CD8-positive, alpha-beta memory T cell (primary cell): ENCODE data around the gene CYB561D1. TPM values are rescaled to one million over a fixed set of nuclear protein-coding genes. Genes with fewer than 3 reads are reported as not detected.

Experiments used
- CTCF ChIA-PET: fragments of 350-600 bp; sonication (Branson Sonifier 250); formaldehyde crosslinking; loops from one replicate; lab custom pipeline; 2021; ENCODE audit warnings: antibody characterized with exemption; lab: Charles Lee
- POLR2A ChIA-PET: fragments of 350-600 bp; sonication (Branson Sonifier 250); formaldehyde crosslinking; loops from one replicate; lab custom pipeline; 2021; ENCODE audit warnings: antibody characterized with exemption; lab: Charles Lee
- DNase-seq, 5 donors: peaks; one replicate each; pipeline versions ENCODE4 v3.0.0 to v3.0.0-alpha.2; 2020 to 2022; ENCODE audit warnings: mixed read lengths in 1 of 5
- H3K27ac ChIP-seq: one replicate; pipeline ENCODE4 v1.7.0; 2013; ENCODE audit warnings: low read depth, mild to moderate bottlenecking, low read length, moderate library complexity
- H3K27me3 ChIP-seq: 2 replicates; pipeline ENCODE4 v1.7.0; 2013; ENCODE audit warnings: low read length, mild to moderate bottlenecking; ENCODE audit not compliant: insufficient read depth, poor library complexity, severe bottlenecking
- H3K36me3 ChIP-seq: 2 replicates; pipeline ENCODE4 v1.7.0; 2013; ENCODE audit warnings: mild to moderate bottlenecking, low read length, moderate library complexity; ENCODE audit not compliant: insufficient read depth
- H3K4me1 ChIP-seq: 2 replicates; pipeline ENCODE4 v1.7.0; 2013; ENCODE audit warnings: mild to moderate bottlenecking, low read length, moderate library complexity; ENCODE audit not compliant: insufficient read depth
- H3K4me3 ChIP-seq: 2 replicates; pipeline ENCODE4 v1.7.0; 2013; ENCODE audit warnings: mild to moderate bottlenecking, low read length
- H3K9me3 ChIP-seq: 2 replicates; pipeline ENCODE4 v1.7.0; 2013; ENCODE audit warnings: mild to moderate bottlenecking, low read length
- H3K27ac Mint-ChIP-seq, 8 donors: one replicate each; pipeline ENCODE4 v1.8.0; 2020 to 2021; ENCODE audit warnings: mixed read lengths in 8 of 8, mild to moderate bottlenecking in 6 of 8, inconsistent platforms in 3 of 8, moderate library complexity in 3 of 8
- H3K27me3 Mint-ChIP-seq, 2 donors: one replicate each; pipeline ENCODE4 v1.8.0; 2020 to 2021; ENCODE audit warnings: mixed read lengths in 2 of 2, mild to moderate bottlenecking in 1 of 2, moderate library complexity in 1 of 2
- H3K36me3 Mint-ChIP-seq, 3 donors: one replicate each; pipeline ENCODE4 v1.8.0; 2020 to 2021; ENCODE audit warnings: mixed read lengths in 3 of 3, inconsistent platforms in 1 of 3, mild to moderate bottlenecking in 1 of 3
- H3K4me1 Mint-ChIP-seq, 3 donors: one replicate each; pipeline ENCODE4 v1.8.0; 2020 to 2021; ENCODE audit warnings: mixed read lengths in 3 of 3, inconsistent platforms in 1 of 3, mild to moderate bottlenecking in 1 of 3
- H3K4me3 Mint-ChIP-seq, 7 donors: one replicate each; pipeline ENCODE4 v1.8.0; 2020 to 2021; ENCODE audit warnings: mixed read lengths in 7 of 7, mild to moderate bottlenecking in 6 of 7, moderate library complexity in 4 of 7, inconsistent platforms in 2 of 7
- H3K9me3 Mint-ChIP-seq, 5 donors: one replicate each; pipeline ENCODE4 v1.8.0; 2020 to 2022; ENCODE audit warnings: mixed read lengths in 5 of 5, mild to moderate bottlenecking in 3 of 5, moderate library complexity in 2 of 5, inconsistent platforms in 1 of 5
- polyA plus RNA-seq: library from polyadenylated mRNA; unstranded; fragments of 300-500 nt; fragmentation: Illumina TruSeq; gene quantifications from one replicate; pipeline ENCODE4 v1.2.3, GENCODE V29; 2021
- total RNA-seq, 2 experiments: library from RNA; stranded (reverse); gene quantifications; one replicate each; pipeline ENCODE4 v1.2.3, GENCODE V29; 2021

The CYB561D1 gene
- total and polyA plus RNA-seq, 3 experiments from 2014 or later: 9.9 to 15.4 (median 10.6) TPM

DNA sequence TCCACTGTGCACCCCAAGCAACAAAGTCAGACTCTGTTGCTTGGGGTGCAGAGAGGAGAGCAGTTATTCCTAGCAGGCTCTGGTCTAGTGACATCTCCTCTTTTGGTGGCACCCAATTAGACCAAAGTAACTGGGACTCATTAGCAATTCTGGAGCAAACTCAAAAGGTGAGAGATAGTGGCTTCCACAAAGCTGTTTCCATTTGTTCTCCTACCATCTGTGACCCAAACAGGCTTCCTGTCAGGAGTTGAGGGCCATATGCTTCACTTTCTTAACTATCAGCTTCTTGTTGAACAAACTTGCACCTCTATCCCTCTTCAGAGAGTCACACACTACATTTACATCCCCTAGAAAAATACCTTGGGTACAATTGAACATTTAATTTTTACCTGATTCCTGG, 11.7 kb upstream of the CYB561D1 start:
- Histone ChIP-seq H3K4me3 (no peak overlapping the region), H3K9me3 (no peaks in the 10 kb centered on the region), H3K36me3 (no peaks in the 10 kb centered on the region), H3K27ac (no peak overlapping the region), H3K4me1 (peaks cover 23% of the 10 kb centered on the region), H3K27me3 (no peaks in the 10 kb centered on the region)
- CTCF ChIA-PET: interaction anchor here (0.8 to 32.5 kb wide), 6 partner anchors 11 to 382 kb away, joined by 3 to 1339 read pairs (median 17); partner anchors contain the start of genes CYB561D1, GPR61 and PSMA5
- DNase-seq: no peak
- H3K9me3 Mint-ChIP-seq: no peaks in the 10 kb centered on the region
- POLR2A ChIA-PET: no interaction called here
- H3K4me3 Mint-ChIP-seq: peak overlapping the region in 6 of 7 donors; percentile 85 to 99 (median 94)
- peaks cover 5 to 21% of the 10 kb centered on the region in 2 donors for H3K27me3 Mint-ChIP-seq
- H3K4me1 Mint-ChIP-seq: peaks cover 19 to 42% (median 33%) of the 10 kb centered on the region in 3 donors
- peak overlapping the region in 5 of 8 donors; percentile 18 to 68 (median 47) for H3K27ac Mint-ChIP-seq
- H3K36me3 Mint-ChIP-seq: peaks cover 0 to 13% (median 1%) of the 10 kb centered on the region in 3 donors

GRCh38 chr1:109482791-109483671, 10.9 kb upstream of the CYB561D1 start:
- Mint-ChIP-seq H3K9me3 (no peaks in the 10 kb centered on the region), H3K36me3 (peaks cover 0 to 21% (median 1%) of the 10 kb centered on the region in 3 donors), H3K4me3 (peak overlapping the region; percentile 85 to 99 (median 94)), H3K27me3 (peaks cover 3 to 16% of the 10 kb centered on the region in 2 donors), H3K27ac (peak overlapping the region; percentile 73 to 98 (median 94)), H3K4me1 (peaks cover 19 to 42% (median 33%) of the 10 kb centered on the region in 3 donors)
- ChIA-PET CTCF (interaction anchor here (0.8 to 32.5 kb wide), 15 partner anchors 10 to 551 kb away, joined by 3 to 1339 read pairs (median 4); partner anchors contain the start of genes CYB561D1, GPR61, PSMA5 and STRIP1), POLR2A (interaction anchor here (0.6 to 1.6 kb wide), 10 partner anchors 11 to 791 kb away, joined by 3 to 16 read pairs (median 5); partner anchors contain the start of genes AHCYL1, AMIGO1, CYB561D1 and GNAI3)
- H3K27me3 ChIP-seq: no peaks in the 10 kb centered on the region
- peak in 3 of 5 donors; percentile 31 to 81 (median 43) for DNase-seq
- peaks cover 23% of the 10 kb centered on the region for H3K4me1 ChIP-seq
- no peaks in the 10 kb centered on the region for H3K36me3 ChIP-seq
- no peak overlapping the region for H3K27ac ChIP-seq
- H3K4me3 ChIP-seq: peak overlapping the region; percentile 96
- H3K9me3 ChIP-seq: no peaks in the 10 kb centered on the region

GRCh38 chr1:109483672-109484518, 10.0 kb upstream of the CYB561D1 start, which contains the start of gene ATXN7L2:
Gene ATXN7L2, plus strand, starts transcription at chr1:109483905. Its CDS starts 49 bp downstream, at chr1:109483954.
- peaks cover 3 to 7% of the 10 kb centered on the region in 2 donors for H3K27me3 Mint-ChIP-seq
- Histone ChIP-seq H3K27me3 (no peaks in the 10 kb centered on the region), H3K4me3 (peak within 1 kb of the TSS; percentile 96), H3K4me1 (peaks cover 23% of the 10 kb centered on the region), H3K36me3 (peaks cover 2% of the 10 kb centered on the region), H3K9me3 (no peaks in the 10 kb centered on the region), H3K27ac (peak within 1 kb of the TSS; percentile 79)
- peak; percentile 88 to 97 (median 92) for DNase-seq
- CTCF ChIA-PET: interaction anchor here (0.9 to 32.5 kb wide), 14 partner anchors 9 to 551 kb away, joined by 3 to 1339 read pairs (median 4); partner anchors contain the start of genes CYB561D1, GPR61, PSMA5 and STRIP1
- H3K36me3 Mint-ChIP-seq: peaks cover 0 to 29% (median 1%) of the 10 kb centered on the region in 3 donors
- H3K27ac Mint-ChIP-seq: peak within 1 kb of the TSS; percentile 73 to 98 (median 94)
- H3K4me1 Mint-ChIP-seq: peaks cover 19 to 39% (median 33%) of the 10 kb centered on the region in 3 donors
- H3K4me3 Mint-ChIP-seq: peak within 1 kb of the TSS; percentile 85 to 99 (median 94)
- POLR2A ChIA-PET: interaction anchor here (0.5 to 1.6 kb wide), 17 partner anchors 10 to 792 kb away, joined by 3 to 16 read pairs (median 5); partner anchors contain the start of genes AHCYL1, AMIGO1, CYB561D1 and GNAI3
- no peaks in the 10 kb centered on the region for H3K9me3 Mint-ChIP-seq

DNA sequence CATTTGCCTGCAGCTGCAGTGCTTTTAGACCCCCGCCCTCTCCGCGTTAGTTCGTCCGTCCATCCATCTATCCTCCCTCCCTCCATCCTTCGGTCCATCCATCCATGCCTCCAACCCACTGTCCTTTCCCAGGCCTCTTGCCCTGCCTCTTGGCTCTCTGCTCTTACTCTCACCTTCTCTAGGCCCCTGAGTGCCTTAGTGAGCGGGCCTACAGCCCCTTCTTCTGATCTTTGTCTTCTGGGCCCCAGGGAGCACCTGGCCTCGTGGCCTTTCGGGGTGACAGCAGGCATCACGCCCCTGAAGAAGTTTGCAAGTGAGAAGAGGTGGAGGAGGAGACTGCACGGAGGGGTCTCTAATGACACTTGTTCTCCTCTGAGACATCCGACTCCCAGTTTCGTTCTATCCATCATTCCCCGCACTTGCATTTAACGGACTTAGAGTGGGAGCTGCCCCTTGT, 9.3 kb upstream of the CYB561D1 start:
- peaks cover 23% of the 10 kb centered on the region for H3K4me1 ChIP-seq
- Mint-ChIP-seq H3K36me3 (peaks cover 0 to 35% (median 4%) of the 10 kb centered on the region in 3 donors), H3K4me1 (peaks cover 19 to 39% (median 33%) of the 10 kb centered on the region in 3 donors), H3K27me3 (peaks cover 1 to 2% of the 10 kb centered on the region in 2 donors), H3K4me3 (peak overlapping the region; percentile 85 to 99 (median 94)), H3K27ac (peak overlapping the region; percentile 73 to 95 (median 87)), H3K9me3 (no peaks in the 10 kb centered on the region)
- no peak for DNase-seq
- CTCF ChIA-PET: interaction anchor here (1.0 to 32.5 kb wide), 7 partner anchors 8 to 550 kb away, joined by 3 to 1339 read pairs (median 12); partner anchors contain the start of genes CYB561D1, GPR61, PSMA5 and STRIP1
- H3K9me3 ChIP-seq: no peaks in the 10 kb centered on the region
- no peaks in the 10 kb centered on the region for H3K27me3 ChIP-seq
- peak overlapping the region; percentile 78 for H3K4me3 ChIP-seq
- H3K36me3 ChIP-seq: peaks cover 5% of the 10 kb centered on the region
- H3K27ac ChIP-seq: peak overlapping the region; percentile 79
- POLR2A ChIA-PET: interaction anchor here (0.5 to 1.6 kb wide), 13 partner anchors 10 to 550 kb away, joined by 3 to 16 read pairs (median 5); partner anchors contain the start of genes AHCYL1, CYB561D1, GNAI3 and PSMA5

GRCh38 chr1:109485001-109485400, 8.9 kb upstream of the CYB561D1 start:
- Mint-ChIP-seq H3K27me3 (peaks cover 0 to 1% of the 10 kb centered on the region in 2 donors), H3K4me1 (peaks cover 19 to 39% (median 33%) of the 10 kb centered on the region in 3 donors), H3K4me3 (peak overlapping the region; percentile 85 to 99 (median 94)), H3K27ac (peak overlapping the region in 6 of 8 donors; percentile 9 to 89 (median 78)), H3K9me3 (no peaks in the 10 kb centered on the region), H3K36me3 (peaks cover 0 to 35% (median 4%) of the 10 kb centered on the region in 3 donors)
- Histone ChIP-seq H3K9me3 (no peaks in the 10 kb centered on the region), H3K27ac (no peak overlapping the region), H3K4me1 (peaks cover 23% of the 10 kb centered on the region), H3K36me3 (peaks cover 5% of the 10 kb centered on the region), H3K4me3 (peak overlapping the region; percentile 78), H3K27me3 (no peaks in the 10 kb centered on the region)
- CTCF ChIA-PET: interaction anchor here (0.8 to 32.5 kb wide), 4 partner anchors 8 to 49 kb away, joined by 3 to 1339 read pairs (median 29); partner anchors contain the start of genes CYB561D1 and GPR61
- POLR2A ChIA-PET: interaction anchor here (1.5 to 1.6 kb wide), 2 partner anchors 9 to 63 kb away, joined by 5 to 6 read pairs; partner anchors contain the start of genes CYB561D1 and GNAI3
- no peak for DNase-seq

DNA sequence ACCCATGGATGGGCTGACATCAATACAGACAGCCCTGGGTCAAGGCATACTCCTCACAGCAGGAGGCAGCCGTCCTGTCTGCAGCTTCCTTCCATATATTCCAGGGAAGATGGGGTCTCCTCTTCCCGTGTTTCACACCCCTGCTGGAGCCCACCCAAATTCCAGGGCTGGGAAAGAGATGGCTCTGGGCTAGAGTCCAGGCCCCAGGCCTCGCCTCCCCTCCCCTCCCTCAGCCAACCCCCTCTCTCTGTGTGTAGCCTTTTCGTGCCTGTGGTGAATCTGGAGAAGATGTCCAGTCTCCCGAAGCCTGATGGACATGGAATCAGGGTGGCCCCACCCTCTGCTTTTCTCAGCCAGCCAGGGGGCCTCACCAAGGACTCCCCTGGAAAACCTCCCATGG, 6.6 kb upstream of the CYB561D1 start:
- no peak for DNase-seq
- H3K36me3 Mint-ChIP-seq: peaks cover 0 to 41% (median 4%) of the 10 kb centered on the region in 3 donors
- H3K4me3 Mint-ChIP-seq: peak overlapping the region in 1 of 7 donors; percentile 62
- H3K27me3 Mint-ChIP-seq: no peaks in the 10 kb centered on the region
- peak overlapping the region in 1 of 8 donors; percentile 76 for H3K27ac Mint-ChIP-seq
- Histone ChIP-seq H3K9me3 (no peaks in the 10 kb centered on the region), H3K4me3 (no peak overlapping the region), H3K4me1 (peaks cover 23% of the 10 kb centered on the region), H3K27me3 (no peaks in the 10 kb centered on the region), H3K36me3 (peaks cover 5% of the 10 kb centered on the region), H3K27ac (no peak overlapping the region)
- POLR2A ChIA-PET: no interaction called here
- CTCF ChIA-PET: interaction anchor here (32.5 kb wide), 1 partner anchor 47 kb away, joined by 1339 read pairs; the partner anchor contains the start of gene GPR61
- peaks cover 24 to 41% (median 37%) of the 10 kb centered on the region in 3 donors for H3K4me1 Mint-ChIP-seq
- H3K9me3 Mint-ChIP-seq: no peaks in the 10 kb centered on the region
